ENCODE measurements around the gene ENKUR. TPM values are rescaled to one million over a fixed set of nuclear protein-coding genes. Genes with fewer than 3 reads are reported as not detected.

Gene ENKUR
- total and polyA plus RNA-seq, 8 donors: 0.35 to 4.9 (median 1.0) TPM; not detected in 4

DNA sequence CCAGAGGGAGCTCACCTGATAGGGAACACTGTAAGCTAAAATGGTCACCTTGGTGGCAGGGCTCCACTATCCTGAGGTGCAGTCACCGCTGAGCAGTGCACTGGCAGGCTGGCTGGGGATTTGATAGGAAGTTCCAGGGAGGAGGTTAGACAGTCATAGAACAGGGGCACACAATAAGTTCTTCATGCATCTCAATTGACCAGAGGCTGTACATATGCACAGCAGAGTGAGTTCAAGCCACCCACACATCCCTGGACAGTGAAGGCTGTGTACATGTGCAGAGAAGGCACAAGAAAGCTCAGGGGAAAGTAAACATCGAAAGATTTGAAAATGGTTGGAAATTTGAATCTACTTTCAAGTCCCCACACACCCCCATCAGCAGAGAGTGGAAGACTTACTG lies 77.4 kb downstream of the ENKUR start:
- Histone ChIP-seq H3K4me1 (peaks cover 0 to 5% (median 0%) of the 10 kb centered on the region in 4 donors), H3K36me3 (peaks cover 0 to 12% (median 2%) of the 10 kb centered on the region in 4 donors), H3K27me3 (no peaks in the 10 kb centered on the region), H3K27ac (no peak overlapping the region), H3K9me3 (no peaks in the 10 kb centered on the region), H3K4me3 (no peak overlapping the region)
- WGBS, 5 donors: 83 to 98% (median 95%) methylated on average over 2 of the region's 2 CpGs
- no peak for TF ChIP-seq POLR2A (IDR thresholded peaks at IDR 0.05)
- TF ChIP-seq POLR2AphosphoS5 (IDR thresholded peaks at IDR 0.05): no peak
- TF ChIP-seq EP300 (IDR thresholded peaks at IDR 0.05): no peak
- no peak for TF ChIP-seq CTCF (IDR thresholded peaks at IDR 0.05)
- intact Hi-C loops (cut with DNase I; ENCODE audit: low total_unique reads): no loop called here
- no peak for DNase-seq

DNA sequence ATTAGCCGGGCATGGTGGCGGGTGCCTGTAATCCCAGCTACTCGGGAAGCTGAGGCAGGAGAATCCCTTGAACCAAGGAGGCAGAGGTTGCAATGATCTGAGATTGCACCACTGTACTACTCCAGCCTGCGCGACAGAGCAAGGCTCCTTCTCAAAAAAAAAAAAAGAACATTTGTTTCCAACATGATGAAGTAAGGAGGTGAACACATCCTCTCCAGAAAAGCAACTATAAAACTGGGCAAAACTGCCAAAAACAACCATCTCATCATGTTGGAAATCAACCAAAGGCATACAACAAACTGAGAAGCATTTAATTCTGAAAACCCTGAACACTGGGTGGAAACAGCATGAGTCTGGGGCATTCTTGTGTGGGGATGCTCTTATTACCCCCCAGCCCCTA lies 77.9 kb downstream of the ENKUR start:
- H3K9me3 ChIP-seq: no peaks in the 10 kb centered on the region
- no peak for TF ChIP-seq POLR2AphosphoS5 (IDR thresholded peaks at IDR 0.05)
- TF ChIP-seq EP300 (IDR thresholded peaks at IDR 0.05): no peak
- TF ChIP-seq POLR2A (IDR thresholded peaks at IDR 0.05): no peak
- TF ChIP-seq CTCF (IDR thresholded peaks at IDR 0.05): no peak
- H3K27ac ChIP-seq: no peak overlapping the region
- no peak for DNase-seq
- no peak overlapping the region for H3K4me3 ChIP-seq
- peaks cover 0 to 5% (median 0%) of the 10 kb centered on the region in 4 donors for H3K4me1 ChIP-seq
- H3K36me3 ChIP-seq: peaks cover 0 to 12% (median 2%) of the 10 kb centered on the region in 4 donors
- H3K27me3 ChIP-seq: no peaks in the 10 kb centered on the region
- WGBS, 5 donors: 93 to 99% (median 97%) methylated on average over 3 to 5 of the region's 5 CpGs
- intact Hi-C loops (cut with DNase I; ENCODE audit: low total_unique reads): no loop called here

GRCh38 chr10:24935504-24936292 lies 80.3 kb downstream of the ENKUR start:
- H3K4me3 ChIP-seq: no peak overlapping the region
- H3K9me3 ChIP-seq: no peaks in the 10 kb centered on the region
- DNase-seq: no peak
- no peaks in the 10 kb centered on the region for H3K27me3 ChIP-seq
- 47 to 57% (median 54%) methylated on average over 8 of the region's 8 CpGs for WGBS, 5 donors
- H3K27ac ChIP-seq: no peak overlapping the region
- intact Hi-C loops (cut with DNase I; ENCODE audit: low total_unique reads): no loop called here
- peaks cover 0 to 12% (median 2%) of the 10 kb centered on the region in 4 donors for H3K36me3 ChIP-seq
- H3K4me1 ChIP-seq: peaks cover 0 to 5% (median 0%) of the 10 kb centered on the region in 4 donors
- TF ChIP-seq CTCF (IDR thresholded peaks at IDR 0.05) (no peak), POLR2A (IDR thresholded peaks at IDR 0.05) (no peak), POLR2AphosphoS5 (IDR thresholded peaks at IDR 0.05) (no peak), EP300 (IDR thresholded peaks at IDR 0.05) (no peak)

Small RNA genes within 50 kb of the gene (small RNA-seq; reads per million reads assigned to genes)
- gene AL512598.1: 0 reads per million in 4 donors

Other genes starting within 250 kb of the ENKUR start
- 10 to 100 TPM in 2 of 5 donors, 1 to 10 TPM in 2, not detected in 1; 1.2 to 21.6 (median 12.3) TPM for gene PRTFDC1, start 63.6 kb downstream of the ENKUR start, total RNA-seq
- 10 to 100 TPM in 2 of 3 donors, 1 to 10 TPM in 1; 5.7 to 14.1 (median 12.4) TPM for gene PRTFDC1, start 63.6 kb downstream of the ENKUR start, polyA plus RNA-seq
- gene THNSL1, start 454 bp upstream of the ENKUR start, total RNA-seq: 1 to 10 TPM in 2 of 5 donors, under 1 TPM in 3; under 0.01 to 5.0 (median 0.58) TPM
- 1 to 10 TPM; 1.2 to 1.8 (median 1.3) TPM for gene THNSL1, start 454 bp upstream of the ENKUR start, polyA plus RNA-seq
- gene GPR158, start 158.8 kb upstream of the ENKUR start, total RNA-seq: 1 to 10 TPM in 1 of 5 donors, not detected in 4; 1.1 TPM
- gene GPR158, start 158.8 kb upstream of the ENKUR start, polyA plus RNA-seq: under 1 TPM; 0.05 to 0.25 (median 0.15) TPM

Measured in stomach (tissue), 9 donors.